HL-60 (cell line): Measurements from ENCODE around the gene PXDN.

Experiments used
- CTCF ChIP-seq: IDR thresholded peaks from one replicate; pipeline ENCODE4 v1.5.1; 2011; ENCODE audit warnings: low read length, control low read depth, inconsistent platforms; ENCODE audit not compliant: insufficient read depth
- GABPA ChIP-seq: IDR thresholded peaks from 2 replicates; pipeline ENCODE4 v1.6.1; 2012; ENCODE audit warnings: low read depth
- POLR2AphosphoS5 ChIP-seq: IDR thresholded peaks from 2 replicates; pipeline ENCODE4 v1.6.1; 2012; ENCODE audit warnings: low read depth
- REST ChIP-seq: IDR thresholded peaks from 2 replicates; pipeline ENCODE4 v1.6.1; 2012; ENCODE audit warnings: low read depth; ENCODE audit not compliant: insufficient replicate concordance
- SPI1 ChIP-seq: IDR thresholded peaks from 2 replicates; pipeline ENCODE4 v1.6.1; 2012; ENCODE audit warnings: low read depth, mild to moderate bottlenecking, borderline replicate concordance

- no peak for TF ChIP-seq CTCF
- TF ChIP-seq POLR2AphosphoS5 = no peak
- no peak for TF ChIP-seq SPI1
- no peak for TF ChIP-seq GABPA
- TF ChIP-seq REST = no peak
These were observed 31.3 kb upstream of the PXDN start for GRCh38 chr2:1775511-1776035.
